Stimulated activated CD4-positive, alpha-beta T cell treated with anti-CD3 and anti-CD28 coated beads, Interleukin-4, amount 100 ng/mL, for 4 hours (primary cell): ENCODE results near the gene LYRM9.
"Not testable (repeated sequence)": the region's sequence is repeated elsewhere in the genome, so short reads cannot be mapped to it uniquely, and the experiment has no call there.

Experiments used
- DNase-seq, 2 experiments: peaks; one replicate each; pipeline ENCODE4 v3.0.0-alpha.2; 2020

LYRM9 gene

GRCh38 chr17:27905447-27906225, 12.5 kb upstream of the LYRM9 start:
- DNase-seq, result no peak

- DNase-seq, result no peak
These were observed 11.6 kb upstream of the LYRM9 start for GRCh38 chr17:27904534-27905446.

GRCh38 chr17:27904114-27904513, 10.9 kb upstream of the LYRM9 start:
- no peak for DNase-seq

- DNase-seq, result no peak
These were observed 6.4 kb upstream of the LYRM9 start for GRCh38 chr17:27899525-27899924.

- no peak for DNase-seq
These were observed 4.9 kb upstream of the LYRM9 start for GRCh38 chr17:27898096-27898495.

- no peak for DNase-seq
These were observed 3.5 kb upstream of the LYRM9 start for GRCh38 chr17:27896701-27897100.

DNA sequence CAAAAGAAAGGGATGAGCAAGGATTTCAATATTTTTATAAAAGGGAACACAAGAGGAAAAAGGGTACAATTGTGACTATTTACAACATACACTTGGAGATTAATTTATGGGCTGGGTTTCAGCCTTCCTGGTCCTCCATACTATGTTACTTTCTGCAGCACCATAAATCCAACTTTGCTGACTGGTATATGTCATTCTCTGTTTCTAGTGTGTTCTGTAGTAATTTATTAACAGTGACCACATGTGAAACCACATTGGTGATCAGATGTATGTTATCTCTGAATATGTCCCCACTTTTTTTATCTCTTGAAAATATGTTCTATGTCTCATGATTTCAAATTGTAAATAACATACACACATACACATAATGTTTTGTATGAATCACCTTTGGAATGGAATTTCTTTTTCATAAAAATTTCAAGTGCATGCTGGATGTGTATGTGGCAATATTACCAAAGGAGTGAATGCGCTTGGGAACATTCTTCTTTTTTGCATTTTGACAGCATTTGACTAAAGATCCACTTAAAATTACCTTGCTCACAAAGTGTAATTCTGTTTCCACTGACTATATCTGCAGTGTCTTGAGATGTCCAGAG, 2.9 kb upstream of the LYRM9 start:
- no peak for DNase-seq

DNA sequence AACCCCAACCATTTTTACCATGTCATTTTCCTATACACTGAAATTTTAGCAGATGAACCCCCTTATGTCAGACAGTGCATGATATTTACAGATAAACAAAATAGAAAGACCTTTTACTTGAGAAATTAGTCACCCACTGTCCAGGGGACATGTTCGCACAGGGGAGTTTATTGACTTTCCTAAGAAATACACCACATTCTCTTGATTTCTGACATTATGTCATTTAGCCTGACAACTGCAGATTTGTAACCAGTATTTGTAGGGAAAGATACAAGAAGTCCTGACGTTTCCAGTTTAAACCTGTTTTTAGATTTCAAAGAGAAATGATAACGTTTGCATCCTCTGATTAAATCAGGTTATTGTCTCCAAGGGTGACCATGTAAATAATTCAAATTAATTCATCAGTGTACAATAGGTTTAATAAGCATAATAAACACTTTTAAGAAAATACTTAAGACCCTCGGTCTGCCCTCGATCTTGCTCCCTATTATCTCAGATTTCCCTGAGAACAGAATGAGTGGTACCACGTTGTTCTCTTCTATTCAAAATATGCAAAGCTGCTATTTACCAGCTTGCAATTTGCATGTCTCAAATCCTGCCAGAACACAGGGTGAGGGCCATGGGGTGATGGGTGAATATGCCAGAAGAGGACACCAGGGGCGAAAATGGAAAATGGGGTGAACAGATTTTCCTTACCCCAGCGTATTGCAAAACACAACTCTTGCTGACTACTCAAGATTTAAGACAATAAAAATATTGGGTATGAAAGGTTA, 2.1 kb upstream of the LYRM9 start:
- DNase-seq, result no peak

DNA sequence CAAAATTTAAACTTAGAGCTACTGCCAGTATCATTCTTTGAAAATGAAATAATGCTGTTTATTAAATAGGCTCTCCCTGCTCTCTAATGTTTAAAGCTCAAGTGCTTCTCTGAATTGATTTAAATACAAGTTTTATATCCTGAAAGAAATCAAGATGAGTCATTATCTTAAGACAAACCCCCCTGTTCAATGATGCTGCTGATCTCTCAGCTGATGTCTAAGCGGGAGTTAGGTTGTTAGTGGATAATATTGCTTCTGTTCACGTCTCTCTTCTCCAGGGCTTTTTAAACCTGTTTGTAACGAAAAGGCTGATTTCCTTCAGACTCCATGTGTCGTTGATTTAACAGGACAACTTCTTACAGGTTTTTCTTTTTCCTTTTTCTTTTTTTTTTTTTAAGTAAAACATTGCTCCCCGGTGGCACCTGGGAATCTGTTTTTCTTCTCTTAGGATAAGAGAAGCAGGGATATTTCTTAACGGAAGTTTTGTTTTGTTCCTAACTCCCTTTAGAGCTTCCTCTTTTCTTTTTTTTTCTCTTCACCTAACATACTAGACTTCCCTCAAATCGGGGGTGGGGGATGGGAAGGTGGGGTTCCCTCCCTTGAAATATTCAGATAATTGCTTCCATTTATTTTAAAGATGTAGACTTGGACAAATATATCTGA, 807 bp upstream of the LYRM9 start:
- DNase-seq, result no peak

GRCh38 chr17:27892542-27892865, 661 bp downstream of the LYRM9 start:
- DNase-seq, result no peak

GRCh38 chr17:27891841-27892240, 1.3 kb downstream of the LYRM9 start:
- no peak for DNase-seq

- no peak for DNase-seq
These were observed 3.4 kb downstream of the LYRM9 start for GRCh38 chr17:27889711-27890251.

GRCh38 chr17:27888945-27889344, 4.2 kb downstream of the LYRM9 start:
- DNase-seq, result no peak

- no peak for DNase-seq
These were observed 5.1 kb downstream of the LYRM9 start for GRCh38 chr17:27888067-27888466.

- DNase-seq, result not testable (repeated sequence)
These were observed 6.7 kb downstream of the LYRM9 start for GRCh38 chr17:27886348-27886906.

DNA sequence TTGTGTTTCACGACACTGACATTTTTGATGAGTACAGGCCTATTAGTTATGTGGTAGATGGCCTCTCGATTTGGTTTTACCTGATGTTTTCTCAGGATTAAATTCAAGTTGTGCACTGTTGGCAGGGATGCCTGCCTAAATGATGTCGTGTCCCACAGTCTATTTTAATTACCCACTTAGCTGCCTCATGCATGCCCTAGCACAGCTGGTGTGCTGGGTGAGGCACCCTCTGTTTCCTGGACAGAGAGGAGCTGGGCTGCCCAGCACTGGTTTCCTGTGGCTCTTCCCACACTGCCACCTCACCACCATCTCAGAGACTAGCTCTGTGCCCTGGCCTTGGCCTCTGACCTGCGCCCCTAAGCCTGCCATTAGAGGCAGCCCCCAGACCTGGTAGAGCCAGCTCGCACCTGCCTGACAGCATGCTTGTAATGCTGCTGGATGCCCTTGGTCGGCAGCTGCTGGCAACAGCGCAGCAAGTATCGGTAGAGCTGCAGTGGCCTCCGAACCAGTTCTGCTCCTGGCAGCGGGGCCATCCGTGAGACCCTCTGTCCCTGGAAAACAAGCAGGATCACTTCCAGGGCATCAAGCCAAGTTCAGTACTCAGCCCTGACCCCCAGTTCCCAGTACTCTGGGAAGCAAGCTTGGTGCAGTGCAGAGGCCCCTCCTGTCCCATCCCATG, 10.9 kb downstream of the LYRM9 start:
- DNase-seq, result no peak

- peak; percentile 49 to 59 for DNase-seq
These were observed 13.1 kb downstream of the LYRM9 start for GRCh38 chr17:27879987-27880608.

DNA sequence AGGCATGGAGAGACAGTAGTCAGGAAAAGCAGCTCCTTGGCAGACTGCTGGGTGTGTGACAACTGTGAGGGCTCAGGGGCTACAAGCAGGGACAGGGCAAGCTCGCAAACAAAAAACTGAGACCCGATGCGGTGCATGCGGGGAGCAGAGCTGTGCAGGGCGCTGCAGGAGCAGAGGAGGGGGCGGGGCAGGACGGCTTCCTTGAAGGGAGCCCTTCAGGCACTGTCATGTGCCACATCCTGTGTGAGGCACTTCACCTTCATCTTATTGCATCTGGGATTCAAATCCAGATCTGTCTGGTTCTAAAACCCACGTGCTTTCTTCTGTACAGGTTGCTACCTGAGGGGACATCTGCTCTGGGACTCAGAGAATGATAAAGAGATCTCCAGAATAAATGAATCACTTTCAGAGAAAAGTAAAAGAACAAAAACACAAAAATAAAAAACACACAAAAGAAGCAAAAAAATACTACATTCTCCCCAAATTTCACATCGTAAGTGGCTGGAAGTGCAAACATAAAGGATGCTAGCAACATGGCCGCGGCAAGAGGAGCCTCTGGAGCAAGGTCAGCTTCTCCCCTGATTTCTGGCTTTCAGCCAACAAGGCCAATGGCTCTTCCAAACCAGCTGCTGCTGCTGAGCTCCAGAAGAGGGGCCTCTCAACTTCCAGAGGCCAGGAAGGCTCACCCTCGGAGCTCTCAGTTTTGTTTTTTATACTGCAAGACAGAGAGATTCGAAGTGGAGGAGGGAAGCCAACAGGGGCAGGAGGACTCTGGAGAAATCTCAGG, 14.2 kb downstream of the LYRM9 start:
- peak; percentile 19 to 20 for DNase-seq

DNA sequence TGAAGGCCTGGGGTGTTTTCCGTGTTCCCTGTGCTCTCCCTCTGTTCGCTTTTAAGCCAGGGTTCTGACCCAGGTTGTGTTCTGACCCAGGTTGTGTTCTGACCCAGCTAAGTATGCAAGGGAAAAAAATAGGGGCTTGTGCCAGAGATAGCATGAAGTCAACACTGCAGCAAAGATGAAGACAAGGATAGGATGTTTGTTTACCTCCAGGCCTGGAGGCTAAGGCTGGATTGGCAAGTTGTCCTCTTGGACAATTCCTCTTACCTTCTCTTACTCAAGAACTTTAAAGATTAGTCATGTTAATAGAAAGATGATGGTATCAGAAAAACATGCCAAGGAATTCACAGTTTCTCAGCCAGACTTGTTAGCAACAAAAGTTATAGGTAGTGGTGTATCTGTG, 19.4 kb downstream of the LYRM9 start:
- DNase-seq, result no peak

- no peak for DNase-seq
These were observed 20.0 kb downstream of the LYRM9 start for GRCh38 chr17:27873211-27873610.
